HG03095 (cell line): ENCODE measurements around the gene FBXO17.
"Not testable (repeated sequence)": the region's sequence is repeated elsewhere in the genome, so short reads cannot be mapped to it uniquely, and the experiment has no call there.

Experiments
- ATAC-seq: cut with Tn5 transposase; IDR thresholded peaks from one replicate; pipeline ENCODE4 v1.9.1; 2021; ENCODE audit warnings: moderate library complexity; ENCODE audit not compliant: unreplicated experiment

The FBXO17 gene

DNA sequence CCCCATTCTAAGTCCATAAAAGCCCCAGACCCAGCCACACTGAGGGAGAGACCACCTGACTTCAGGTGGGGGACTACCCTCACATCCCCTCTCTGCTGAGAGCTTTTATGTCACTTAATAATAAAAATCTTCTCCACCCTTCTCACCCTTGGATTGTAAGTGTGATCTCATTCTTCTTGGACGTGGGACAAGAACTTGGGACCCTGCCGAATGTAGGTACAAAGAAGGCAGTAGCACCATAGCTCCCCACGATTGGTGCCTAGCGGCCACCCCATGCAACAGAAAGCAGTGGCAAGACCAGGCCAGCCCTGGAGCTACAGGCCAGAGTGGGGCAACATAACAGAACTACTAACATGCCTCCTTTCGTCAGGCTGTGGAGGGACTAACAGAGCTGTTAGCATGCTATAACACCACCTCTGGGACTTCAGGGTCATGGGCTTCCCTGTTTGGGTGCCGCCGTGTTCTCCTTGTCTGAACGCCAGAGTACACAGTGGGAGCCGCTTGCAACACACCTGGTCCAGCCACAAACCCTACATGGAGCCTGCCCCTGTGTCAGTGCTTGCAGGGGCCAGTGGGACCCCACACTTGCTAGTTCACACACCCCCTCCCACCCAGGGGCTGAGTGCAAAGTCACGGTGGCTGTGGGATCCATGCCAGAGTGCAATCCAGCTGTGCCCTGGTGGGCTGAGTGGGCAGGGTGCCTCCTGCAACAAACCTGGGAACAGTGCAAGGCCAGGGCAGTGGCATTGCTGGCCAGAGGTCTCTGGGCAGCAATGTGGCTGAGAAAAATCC lies 5.2 kb upstream of the FBXO17 start:
- no peak for ATAC-seq

DNA sequence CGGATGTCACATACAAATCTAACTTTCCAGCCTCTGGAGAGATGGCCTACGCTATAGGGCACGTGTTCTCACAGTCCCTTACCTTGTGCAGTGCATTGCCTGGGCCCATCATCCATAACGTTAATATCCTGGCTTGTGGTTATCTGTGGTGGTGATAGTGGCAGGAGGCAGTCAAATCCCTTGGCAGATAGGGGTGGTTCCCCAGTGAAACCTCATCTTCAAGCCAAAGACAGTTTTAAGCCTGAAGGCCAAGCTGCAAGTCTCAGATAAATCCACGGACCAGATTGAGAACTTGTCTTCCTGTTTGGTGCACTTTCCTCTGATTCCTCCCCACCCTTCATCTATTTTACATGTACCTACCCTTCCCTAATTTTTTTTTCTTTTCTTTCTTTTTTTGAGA lies 4.3 kb upstream of the FBXO17 start:
- no peak for ATAC-seq

DNA sequence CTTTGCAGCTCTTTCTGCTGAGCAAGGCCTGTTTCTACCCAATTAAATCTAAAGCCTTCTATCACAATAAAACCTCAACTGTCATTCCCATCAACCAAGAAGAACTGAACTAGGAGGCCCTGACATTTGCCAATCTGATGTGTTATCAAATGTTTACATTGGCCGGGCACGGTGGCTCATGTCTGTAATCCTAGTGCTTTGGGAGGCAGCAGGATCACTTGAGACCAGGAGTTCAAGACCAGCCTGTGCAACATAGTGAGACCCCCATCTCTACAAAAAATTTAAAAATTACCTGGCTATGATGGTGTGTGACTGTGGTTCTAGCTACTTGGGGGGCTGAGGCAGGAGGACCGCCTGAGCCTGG lies 2.8 kb upstream of the FBXO17 start:
- no peak for ATAC-seq

DNA sequence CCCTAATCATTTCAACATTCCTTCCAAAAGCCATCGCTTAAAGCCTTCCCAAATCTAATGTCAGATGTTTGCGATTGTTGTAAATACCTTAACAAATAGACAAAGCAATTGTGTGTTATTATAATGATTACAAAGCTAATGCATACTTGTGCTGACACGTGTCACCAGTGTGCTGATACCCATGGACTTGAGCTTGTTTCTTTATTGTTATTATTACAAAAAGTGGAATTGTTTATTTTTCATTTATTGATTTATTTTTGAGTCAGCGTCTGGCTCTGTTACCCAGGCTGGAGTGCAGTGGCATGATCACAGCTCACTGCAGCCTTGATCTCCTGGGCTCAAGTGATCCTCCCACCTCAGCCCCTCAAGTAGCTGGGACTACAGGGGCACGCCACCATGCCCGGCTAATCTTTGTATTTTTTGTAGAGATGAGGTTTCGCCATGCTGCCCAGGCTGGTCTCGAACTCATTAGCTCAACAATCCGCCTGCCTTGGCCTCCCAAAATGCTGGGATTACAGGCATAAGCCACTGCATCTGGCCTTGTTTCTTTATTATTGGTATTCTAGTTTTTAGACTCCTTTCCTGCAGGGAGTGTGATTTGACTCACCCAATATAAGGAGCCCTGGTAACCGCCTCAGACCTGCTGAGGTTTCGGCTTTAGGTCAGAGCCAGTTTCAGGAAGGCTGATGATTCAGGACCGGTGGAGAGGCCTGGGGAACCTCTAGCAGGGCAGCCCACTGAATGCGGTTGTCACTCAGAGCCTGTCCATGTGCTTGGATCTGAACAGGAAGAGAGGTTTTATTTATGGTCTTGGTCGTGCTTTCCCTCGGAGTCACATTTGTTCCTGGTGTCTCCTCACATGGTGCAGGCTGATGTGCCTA lies 2.1 kb upstream of the FBXO17 start:
- no peak for ATAC-seq

DNA sequence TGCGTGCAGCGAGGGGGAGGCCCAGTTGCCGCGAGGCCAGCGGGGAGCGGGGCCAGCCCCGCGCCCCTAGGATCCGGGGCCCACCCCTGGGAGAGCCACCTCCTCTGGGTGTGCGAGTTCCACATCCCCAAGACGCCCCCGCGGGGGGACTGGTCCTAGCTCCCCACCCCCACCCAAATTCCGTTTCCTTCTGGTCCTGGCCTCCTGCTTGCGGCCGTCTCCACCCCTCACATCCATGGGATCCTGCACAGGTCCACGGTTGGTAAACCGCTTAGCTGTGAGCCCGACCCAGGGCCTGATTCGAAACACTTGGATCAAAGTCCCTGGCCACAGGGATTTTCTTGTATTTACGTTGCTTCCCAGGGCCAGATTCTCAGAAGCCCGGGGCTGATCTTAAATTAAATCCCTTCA lies 324 bp upstream of the FBXO17 start:
- no peak for ATAC-seq

DNA sequence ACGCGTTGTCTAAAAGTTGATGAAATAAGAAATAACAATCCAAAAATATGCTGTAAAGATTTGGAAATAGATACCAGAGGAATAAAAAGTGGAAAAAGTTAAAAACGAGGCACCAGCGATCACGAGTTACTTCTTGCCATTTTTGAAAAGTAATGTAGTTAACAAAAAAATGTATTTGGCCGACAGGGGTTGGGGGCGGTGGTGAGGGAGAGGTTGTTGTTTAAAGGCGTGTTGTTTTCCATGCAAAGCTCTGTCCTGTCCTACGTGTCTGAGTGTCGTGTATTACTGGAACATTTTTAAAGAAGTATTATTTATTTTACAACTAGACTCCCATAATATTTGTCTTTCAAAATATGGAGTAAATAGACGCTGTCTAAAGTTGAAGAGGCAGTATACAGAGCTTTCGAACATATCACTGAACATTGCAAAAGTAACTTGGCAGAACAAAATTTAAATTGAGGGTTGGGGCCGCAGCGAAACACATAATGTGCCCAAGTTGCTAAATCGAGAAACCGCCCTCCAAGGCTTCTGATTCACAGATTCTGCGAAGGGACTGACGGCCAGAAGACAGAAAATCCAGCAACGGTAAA lies 823 bp downstream of the FBXO17 start:
- no peak for ATAC-seq

DNA sequence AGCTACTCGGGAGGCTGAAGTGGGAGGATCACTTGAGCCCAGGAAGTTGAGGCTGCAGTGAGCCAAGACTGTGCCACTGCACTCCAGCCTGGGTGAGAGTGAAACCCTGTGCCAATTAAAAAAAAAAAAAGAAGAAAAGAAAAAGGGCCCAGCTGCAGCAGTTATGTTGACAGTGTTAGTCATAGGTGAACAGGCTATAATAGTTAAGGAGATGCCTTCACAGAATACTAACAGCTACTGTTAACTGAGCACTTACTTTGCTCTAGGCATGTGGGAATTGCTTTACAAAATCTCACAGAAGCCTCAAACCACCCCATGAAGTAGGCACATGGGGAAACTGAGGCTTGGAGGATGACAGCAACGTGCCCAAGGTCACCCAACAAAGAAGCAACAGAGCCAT lies 3.9 kb downstream of the FBXO17 start:
- ATAC-seq: no peak

DNA sequence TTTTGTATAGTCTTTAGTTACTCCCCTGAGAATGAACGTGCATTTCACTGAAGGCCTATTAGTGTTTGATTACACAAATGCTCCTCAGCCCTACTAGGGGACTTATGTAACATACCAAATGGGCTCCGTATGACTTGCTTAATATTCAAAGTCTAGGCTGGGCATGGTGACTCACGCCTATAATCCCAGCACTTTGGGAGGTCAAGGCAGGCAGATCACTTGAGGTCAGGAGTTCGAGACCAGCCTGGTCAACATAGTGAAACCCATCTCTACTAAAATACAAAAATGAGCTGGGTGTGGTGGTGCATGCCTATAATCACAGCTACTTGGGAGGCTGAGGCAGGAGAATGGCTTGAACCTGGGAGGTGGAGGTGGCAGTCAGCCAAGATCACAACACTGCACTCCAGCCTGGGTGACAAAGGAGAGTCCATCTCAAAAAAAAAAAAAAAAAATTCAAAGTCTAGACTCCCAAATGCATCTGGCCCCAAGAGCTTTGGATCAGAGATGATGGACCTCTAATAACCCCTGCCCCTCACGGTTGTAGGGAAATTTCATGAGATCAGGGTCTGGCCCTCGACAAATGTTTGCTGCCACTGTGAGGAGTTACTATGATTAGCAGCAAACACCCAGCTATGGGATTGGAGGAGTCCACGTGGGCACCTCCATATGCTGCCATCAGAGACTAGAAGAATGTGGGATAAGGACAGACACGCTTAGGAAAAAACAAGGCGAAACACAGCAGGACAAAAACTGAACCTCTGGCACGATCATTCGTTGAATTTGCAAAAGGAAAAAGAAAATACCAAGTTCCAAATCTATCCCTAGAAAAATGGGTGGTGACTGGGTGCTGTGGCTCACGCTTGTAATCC lies 4.6 kb downstream of the FBXO17 start:
- ATAC-seq: no peak

DNA sequence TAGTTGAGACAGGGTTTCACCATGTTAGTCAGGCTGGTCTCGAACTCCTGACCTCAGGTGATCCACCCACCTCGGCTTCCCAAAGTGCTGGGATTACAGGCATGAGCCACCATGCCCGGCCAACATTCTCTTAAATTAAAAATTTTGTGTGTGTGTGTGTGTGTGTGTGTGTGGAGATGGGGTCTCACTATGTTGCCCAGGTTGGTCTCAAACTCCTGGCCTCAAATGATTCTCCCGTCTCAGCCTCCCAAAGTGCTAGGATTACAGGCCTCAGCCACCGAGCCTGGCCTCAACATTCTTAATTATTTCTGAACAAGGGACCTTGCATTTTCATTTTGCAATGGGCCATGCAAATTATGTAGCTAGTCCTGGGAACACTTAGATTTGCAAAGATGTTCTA lies 9.4 kb downstream of the FBXO17 start:
- not testable (repeated sequence) for ATAC-seq

DNA sequence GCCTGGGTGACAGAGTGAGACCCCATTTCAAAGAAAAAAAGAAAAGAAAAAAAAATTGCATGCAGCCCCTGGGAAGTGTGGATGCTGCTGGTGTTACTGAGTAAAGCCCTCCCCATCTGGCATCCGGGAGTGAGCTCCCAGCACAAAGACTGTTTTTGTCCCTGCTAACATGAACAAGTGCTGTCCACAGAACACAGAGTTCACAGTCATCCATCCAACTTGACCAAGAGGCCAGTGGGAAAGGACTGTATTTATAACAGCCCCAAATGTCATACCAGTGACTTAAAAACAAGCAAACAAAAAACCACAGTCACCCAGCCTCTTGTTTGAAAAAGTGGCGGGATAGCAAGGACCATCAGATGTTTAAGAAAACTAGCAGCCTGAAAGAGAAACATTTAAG lies 10.8 kb downstream of the FBXO17 start:
- ATAC-seq: no peak

DNA sequence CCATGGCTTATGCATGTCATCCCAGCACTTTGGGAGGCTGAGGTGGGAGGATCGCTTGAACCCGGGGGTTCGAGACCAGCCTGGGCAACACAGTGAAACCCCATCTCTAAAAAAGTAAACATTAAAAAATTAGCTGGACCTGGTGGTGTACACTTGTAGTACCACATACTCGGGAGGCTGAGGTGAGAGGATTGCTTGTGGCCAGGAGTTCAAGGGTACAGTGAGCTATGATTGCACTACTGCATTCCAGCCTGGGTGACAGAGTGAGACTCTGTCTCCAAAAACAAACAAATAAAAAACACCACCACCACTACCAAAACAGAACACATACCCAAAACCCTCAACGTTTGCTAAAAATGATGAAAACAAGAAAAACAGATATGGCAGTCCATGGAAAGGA lies 15.9 kb downstream of the FBXO17 start:
- no peak for ATAC-seq

DNA sequence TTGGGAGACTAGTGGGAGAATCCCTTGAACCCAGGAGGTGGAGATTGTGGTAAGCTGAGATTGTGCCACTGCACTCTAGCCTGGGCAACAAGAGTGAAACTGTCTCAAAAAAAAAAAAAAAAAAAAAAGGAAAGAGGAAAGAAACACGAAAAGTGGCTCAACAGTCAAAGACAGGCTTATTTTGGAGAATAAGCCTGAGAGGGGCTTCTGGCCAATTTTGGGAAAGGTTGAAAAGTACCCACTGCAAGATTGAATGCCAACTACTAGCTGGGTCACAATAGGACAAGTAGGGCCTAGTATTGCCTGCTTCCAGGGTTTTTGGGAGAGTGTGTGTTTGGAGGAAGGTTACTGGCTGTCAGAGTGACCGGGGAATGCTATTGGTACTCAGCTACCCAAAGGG lies 17.2 kb downstream of the FBXO17 start:
- no peak for ATAC-seq

DNA sequence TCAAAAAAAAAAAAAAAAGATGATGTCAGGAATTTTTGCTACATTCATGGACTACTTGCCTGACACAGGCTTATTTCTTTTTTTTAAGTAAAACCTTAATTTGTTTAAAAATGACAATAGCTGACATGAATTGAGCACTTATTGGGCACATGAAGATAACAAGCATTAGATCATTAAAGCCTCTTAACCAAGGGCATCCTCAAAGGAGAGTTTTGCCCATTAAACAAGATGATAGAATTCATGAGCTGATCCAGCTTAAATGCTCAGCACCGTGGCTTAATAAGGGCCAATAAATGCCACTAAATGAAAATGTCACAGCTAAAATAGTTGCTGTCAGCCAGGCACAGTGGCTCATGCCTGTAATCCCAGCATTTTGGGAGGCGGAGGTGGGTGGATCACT lies 19.3 kb downstream of the FBXO17 start:
- no peak for ATAC-seq

DNA sequence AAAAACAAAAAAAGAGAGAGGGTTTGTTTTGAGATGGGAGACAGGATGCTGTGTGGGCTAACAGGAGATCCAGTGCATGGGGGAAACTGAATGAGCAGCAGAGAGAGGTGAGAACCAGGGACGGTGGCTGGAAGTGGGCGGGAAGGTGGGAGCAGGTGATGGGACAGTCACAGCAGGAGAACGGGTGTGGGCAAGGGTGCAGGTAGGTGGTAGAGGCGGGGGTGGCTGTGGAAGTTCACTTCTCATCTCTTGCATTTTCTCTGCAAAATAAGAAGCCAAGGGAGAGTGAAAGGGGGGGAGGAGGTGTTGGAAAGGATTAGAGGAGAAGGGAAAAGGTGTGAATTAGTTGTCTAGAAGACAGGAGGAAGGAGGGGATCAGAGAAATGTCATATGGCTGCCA lies 21.9 kb downstream of the FBXO17 start:
- ATAC-seq: no peak

DNA sequence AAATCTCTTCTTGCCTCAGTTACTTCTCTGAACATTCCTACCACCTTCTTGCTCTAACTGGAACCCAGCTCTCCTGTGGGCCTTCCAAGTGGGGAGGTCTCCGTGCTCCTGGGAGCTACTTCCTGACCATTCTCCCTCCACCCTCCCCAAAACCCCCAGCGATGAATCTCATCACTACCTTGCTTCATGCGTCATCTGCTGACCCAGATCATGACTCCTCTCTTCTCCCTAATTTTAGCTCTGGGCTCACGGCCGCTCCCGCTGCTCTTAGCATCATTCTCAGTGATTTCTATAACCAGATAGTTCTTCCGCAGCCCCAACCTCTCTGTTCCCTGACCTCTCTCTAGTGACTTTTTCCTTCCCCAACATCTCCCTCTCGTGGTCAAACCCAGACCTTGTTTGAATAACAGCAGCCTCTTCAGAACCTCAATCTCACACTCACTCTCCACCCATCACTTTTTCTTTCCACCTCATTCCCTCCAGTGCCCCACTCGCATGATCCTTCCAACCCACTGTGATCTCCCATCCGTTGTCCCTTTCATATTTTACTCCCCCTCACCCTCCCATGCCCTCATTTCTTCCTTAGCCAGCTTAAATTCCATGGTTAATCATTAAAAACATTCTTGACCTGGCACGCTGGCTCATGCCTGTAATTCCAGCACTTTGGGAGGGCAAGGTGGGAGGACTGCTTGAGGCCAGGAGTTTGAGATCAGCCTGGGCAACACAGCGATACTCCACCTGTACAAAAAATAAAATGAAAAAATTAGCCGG lies 23.0 kb downstream of the FBXO17 start:
- no peak for ATAC-seq

DNA sequence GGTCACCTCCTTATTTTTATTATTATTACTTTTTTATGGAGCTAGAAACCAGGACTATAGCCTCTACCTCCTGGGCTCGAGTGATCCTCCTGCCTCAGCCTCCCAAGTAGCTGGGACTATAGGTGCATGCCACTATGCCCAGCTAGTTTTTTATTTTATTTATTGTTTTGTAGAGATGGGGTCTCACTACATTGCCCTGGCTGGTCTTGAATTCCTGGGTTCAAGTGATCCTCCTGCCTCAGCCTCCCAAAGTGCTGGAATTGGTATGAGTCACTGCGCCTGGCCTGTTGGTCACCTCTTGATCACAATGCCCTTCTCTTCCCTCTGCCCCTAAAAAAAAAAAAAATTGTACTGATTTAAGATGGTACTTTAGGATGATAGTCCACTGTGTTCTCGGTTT lies 24.4 kb downstream of the FBXO17 start:
- no peak for ATAC-seq

DNA sequence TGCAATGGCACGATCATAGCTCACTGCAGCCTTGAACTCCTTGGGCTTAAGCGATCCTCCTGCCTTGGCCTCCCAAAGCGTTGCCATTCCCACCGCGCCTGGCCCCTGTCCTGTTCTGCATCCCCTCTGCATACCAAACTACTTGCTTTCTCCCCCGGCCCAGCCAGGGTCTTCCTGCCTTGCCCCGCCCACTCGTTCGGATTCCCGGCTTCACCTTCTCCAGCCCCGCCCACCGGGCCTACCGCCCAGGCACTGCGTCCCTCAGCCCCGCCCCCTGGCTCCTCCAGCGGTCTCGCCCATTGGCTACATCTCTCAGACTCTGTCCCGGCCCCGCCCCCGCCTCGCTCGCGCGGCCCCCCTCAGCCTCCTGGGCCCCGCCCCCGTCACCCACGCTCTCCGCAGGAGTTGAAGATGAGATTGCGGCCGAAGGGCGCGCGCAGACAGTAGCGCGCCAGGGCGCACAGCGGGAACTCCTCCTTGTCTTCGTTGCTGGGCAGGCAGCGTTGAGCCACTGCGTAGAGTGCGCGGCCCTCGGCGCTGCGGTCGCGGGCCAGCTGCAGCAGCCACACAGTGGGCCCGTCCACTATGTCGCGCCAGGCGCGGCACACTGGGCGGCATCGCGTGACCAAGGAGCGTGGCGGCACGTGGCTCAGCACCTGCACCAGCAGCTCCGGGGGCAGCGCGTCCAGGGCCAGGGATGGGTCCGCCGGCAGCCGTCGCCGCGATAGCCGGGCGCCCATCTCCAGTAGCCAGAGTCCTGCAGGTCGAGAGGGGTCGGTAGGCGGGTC lies 25.8 kb downstream of the FBXO17 start:
- no peak for ATAC-seq

DNA sequence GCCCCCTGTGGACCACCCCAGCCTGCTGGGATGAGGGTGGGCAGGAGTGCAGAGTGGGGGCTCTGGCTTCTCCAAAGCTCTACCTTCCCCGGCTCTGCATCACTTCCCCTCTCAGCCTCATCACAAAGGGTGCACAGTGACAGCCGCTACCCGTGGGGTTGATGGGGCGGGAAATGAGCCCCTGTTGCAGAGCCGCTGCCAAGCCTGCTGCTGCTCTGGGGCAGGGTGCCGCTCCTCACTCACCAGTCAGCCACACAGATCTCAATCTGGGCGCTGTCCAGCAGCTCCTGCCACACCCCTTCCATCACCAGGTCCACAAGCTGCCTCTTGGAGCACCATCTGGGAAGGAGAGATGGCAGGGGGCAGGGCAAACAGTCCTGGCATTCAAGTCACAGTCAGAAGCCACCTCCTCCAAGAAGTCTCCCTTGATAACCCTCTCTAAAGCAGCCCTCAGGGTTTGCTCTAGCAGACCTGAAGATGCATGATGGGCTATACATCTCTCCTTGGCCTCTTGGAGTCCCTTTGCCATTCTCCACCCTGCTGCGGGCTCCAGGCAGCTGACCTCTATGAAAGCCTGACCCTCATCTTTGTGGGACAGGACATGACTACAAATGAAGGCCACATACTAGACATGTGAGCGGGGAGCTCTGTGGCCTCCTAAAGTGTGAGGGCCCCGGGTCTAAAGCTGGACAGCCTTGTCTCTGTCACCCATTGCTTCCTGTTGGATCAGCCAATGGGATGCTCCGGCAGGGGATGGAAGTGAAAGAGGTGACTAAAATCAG lies 29.1 kb downstream of the FBXO17 start:
- ATAC-seq: no peak
